Lower leg skin (tissue), 3 donors: ENCODE results near the gene DSC1.

ENCODE experiments used
- CTCF ChIP-seq, 3 donors: fragments of 450-650 bp; IDR thresholded peaks; one replicate each; pipeline ENCODE4 v1.5.1; 2016; ENCODE audit warnings: antibody characterized with exemption in 3 of 3, mild to moderate bottlenecking in 3 of 3, moderate library complexity in 2 of 3
- POLR2A ChIP-seq, 2 donors: fragments of 450-650 bp; IDR thresholded peaks; one replicate each; pipeline ENCODE4 v1.6.1; 2016 to 2017; ENCODE audit warnings: antibody characterized with exemption in 2 of 2, mild to moderate bottlenecking in 1 of 2, moderate library complexity in 1 of 2

GRCh38 chr18:31091350-31091749 lies 71.3 kb downstream of the DSC1 start:
- TF ChIP-seq CTCF (IDR thresholded peaks at IDR 0.05) (no peak), POLR2A (IDR thresholded peaks at IDR 0.05) (no peak)
